H9 (cell line): ENCODE results near the gene LDB3. TPM values are rescaled to one million over a fixed set of nuclear protein-coding genes. Genes with fewer than 3 reads are reported as not detected.

Experiments used
- DNase-seq: peaks from one replicate; pipeline ENCODE4 v3.0.0-alpha.2; 2017
- H2AFZ ChIP-seq: one replicate; pipeline ENCODE4 v1.6.1; 2013; ENCODE audit warnings: mild to moderate bottlenecking, low read length, control low read depth, moderate library complexity
- H2AK5ac ChIP-seq: 2 replicates; pipeline ENCODE4 v1.6.1; 2013; ENCODE audit warnings: low read length, control low read depth, mixed read lengths; ENCODE audit not compliant: insufficient read length
- H2BK120ac ChIP-seq: one replicate; pipeline ENCODE4 v1.6.1; 2013; ENCODE audit warnings: low read depth, mild to moderate bottlenecking, low read length, control low read depth, inconsistent platforms; ENCODE audit not compliant: poor library complexity, severe bottlenecking
- H2BK12ac ChIP-seq: 2 replicates; pipeline ENCODE4 v1.6.1; 2013; ENCODE audit warnings: low read length, control low read depth, mixed read lengths, low read depth; ENCODE audit not compliant: insufficient read length
- H2BK15ac ChIP-seq: 2 replicates; pipeline ENCODE4 v1.6.1; 2013; ENCODE audit warnings: low read depth, low read length, control low read depth
- H2BK20ac ChIP-seq: one replicate; pipeline ENCODE4 v1.6.1; 2013; ENCODE audit warnings: low read depth, mild to moderate bottlenecking, low read length, control low read depth, inconsistent platforms; ENCODE audit not compliant: poor library complexity, severe bottlenecking
- H2BK5ac ChIP-seq: 2 replicates; pipeline ENCODE4 v1.6.1; 2013; ENCODE audit warnings: low read length, control low read depth, mixed read lengths; ENCODE audit not compliant: insufficient read length
- H3K14ac ChIP-seq: 2 replicates; pipeline ENCODE4 v1.6.1; 2013; ENCODE audit warnings: low read length, control low read depth; ENCODE audit not compliant: insufficient read depth
- H3K18ac ChIP-seq: 2 replicates; pipeline ENCODE4 v1.6.1; 2013; ENCODE audit warnings: low read depth, mild to moderate bottlenecking, mixed read lengths, low read length, control low read depth; ENCODE audit not compliant: insufficient read length
- H3K23ac ChIP-seq: 2 replicates; pipeline ENCODE4 v1.6.1; 2013; ENCODE audit warnings: low read length, control low read depth, mixed read lengths, low read depth; ENCODE audit not compliant: insufficient read length
- H3K23me2 ChIP-seq: 2 replicates; pipeline ENCODE4 v1.6.1; 2013; ENCODE audit warnings: low read depth, mild to moderate bottlenecking, mixed read lengths, low read length, control low read depth; ENCODE audit not compliant: insufficient read length, poor library complexity, severe bottlenecking
- H3K27ac ChIP-seq: 2 replicates; pipeline ENCODE4 v1.5.1; 2013; ENCODE audit warnings: low read length, control low read depth, mixed read lengths, low read depth; ENCODE audit not compliant: insufficient read length
- H3K27me3 ChIP-seq: 2 replicates; pipeline ENCODE4 v1.6.1; 2013; ENCODE audit warnings: low read length, control low read depth, inconsistent platforms; ENCODE audit not compliant: insufficient read depth
- H3K4ac ChIP-seq: 2 replicates; pipeline ENCODE4 v1.6.1; 2013; ENCODE audit warnings: low read depth, mild to moderate bottlenecking, control low read depth, inconsistent platforms, low read length, moderate library complexity
- H3K4me1 ChIP-seq: 2 replicates; pipeline ENCODE4 v1.6.1; 2013; ENCODE audit warnings: low read length, control low read depth, inconsistent platforms; ENCODE audit not compliant: insufficient read depth
- H3K4me2 ChIP-seq: 2 replicates; pipeline ENCODE4 v1.6.1; 2013; ENCODE audit warnings: low read length, control low read depth, mixed read lengths; ENCODE audit not compliant: insufficient read length, insufficient read depth
- H3K56ac ChIP-seq: 2 replicates; pipeline ENCODE4 v1.6.1; 2013; ENCODE audit warnings: low read depth, mild to moderate bottlenecking, mixed read lengths, low read length, control low read depth; ENCODE audit not compliant: insufficient read length
- H3K79me1 ChIP-seq: 2 replicates; pipeline ENCODE4 v1.6.1; 2013; ENCODE audit warnings: low read depth, mild to moderate bottlenecking, moderate library complexity, low read length, control low read depth, inconsistent platforms; ENCODE audit not compliant: insufficient read depth, poor library complexity, severe bottlenecking
- H3K79me2 ChIP-seq: 2 replicates; pipeline ENCODE4 v1.6.1; 2013; ENCODE audit warnings: low read length, control low read depth, inconsistent platforms; ENCODE audit not compliant: insufficient read depth
- H3K9ac ChIP-seq: 2 replicates; pipeline ENCODE4 v1.6.1; 2013; ENCODE audit warnings: low read length, control low read depth, mixed read lengths; ENCODE audit not compliant: insufficient read length; ENCODE audit errors: extremely low read depth
- H3K9me3 ChIP-seq: one replicate; pipeline ENCODE4 v1.6.1; 2013; ENCODE audit warnings: low read depth, low read length, inconsistent platforms; ENCODE audit not compliant: control insufficient read depth
- H3T11ph ChIP-seq: one replicate; pipeline ENCODE4 v1.6.1; 2013; ENCODE audit warnings: mild to moderate bottlenecking, low read length, control low read depth, inconsistent platforms
- H4K20me1 ChIP-seq: one replicate; pipeline ENCODE4 v1.6.1; 2013; ENCODE audit not compliant: control insufficient read depth, insufficient read length, insufficient read depth
- H4K5ac ChIP-seq: 2 replicates; pipeline ENCODE4 v1.6.1; 2013; ENCODE audit warnings: low read depth, mild to moderate bottlenecking, mixed read lengths, low read length, control low read depth; ENCODE audit not compliant: insufficient read length
- H4K8ac ChIP-seq: replicated peaks from 2 replicates; pipeline ENCODE4 v1.6.1; 2013; ENCODE audit warnings: low read length, control low read depth, mixed read lengths, low read depth; ENCODE audit not compliant: insufficient read length
- H4K91ac ChIP-seq: 2 replicates; pipeline ENCODE4 v1.6.1; 2013; ENCODE audit warnings: low read depth, mild to moderate bottlenecking, moderate library complexity, mixed read lengths, low read length, control low read depth; ENCODE audit not compliant: insufficient read length
- H3K27ac Mint-ChIP-seq, 3 experiments: 2 replicates in 2 of 3; 3 replicates in 1 of 3; pipeline ENCODE4 v1.8.0; 2020 to 2021; ENCODE audit warnings: mixed read lengths in 3 of 3, mild to moderate bottlenecking in 1 of 3, moderate library complexity in 1 of 3
- H3K27me3 Mint-ChIP-seq: 2 replicates; pipeline ENCODE4 v1.8.0; 2021; ENCODE audit warnings: low read depth, mild to moderate bottlenecking, moderate library complexity, mixed read lengths
- H3K36me3 Mint-ChIP-seq, 3 experiments: 2 replicates in 2 of 3; 3 replicates in 1 of 3; pipeline ENCODE4 v1.8.0; 2020 to 2021; ENCODE audit warnings: low read depth in 3 of 3, mixed read lengths in 3 of 3; ENCODE audit not compliant: insufficient read depth in 1 of 3
- H3K4me1 Mint-ChIP-seq, 2 experiments: 2 replicates each; pipeline ENCODE4 v1.8.0; 2020; ENCODE audit warnings: mixed read lengths in 2 of 2
- H3K4me3 Mint-ChIP-seq, 2 experiments: 2 replicates in 1 of 2; 3 replicates in 1 of 2; pipeline ENCODE4 v1.8.0; 2020 to 2021; ENCODE audit warnings: mild to moderate bottlenecking in 2 of 2, mixed read lengths in 2 of 2, moderate library complexity in 1 of 2
- H3K9me3 Mint-ChIP-seq, 2 experiments: 2 replicates in 1 of 2; 3 replicates in 1 of 2; pipeline ENCODE4 v1.8.0; 2020; ENCODE audit warnings: mild to moderate bottlenecking in 2 of 2, mixed read lengths in 2 of 2, moderate library complexity in 1 of 2
- CTCF ChIP-seq: fragments of 200-600 bp; sonication (generic); conservative IDR thresholded peaks from 3 replicates; pipeline ENCODE4 v1.8.0; 2021; ENCODE audit warnings: antibody characterized with exemption, mild to moderate bottlenecking
- WGBS: extraction: QIAGEN DNeasy Blood & Tissue Kit; methylation state at CpG from one replicate; pipeline ENCODE4 v1.1.7; 2013; ENCODE audit warnings: missing lambda C conversion rate, low lambda C conversion rate, mixed read lengths; ENCODE audit not compliant: insufficient read length; ENCODE audit errors: extremely low coverage; 5-methylcytosine and 5-hydroxymethylcytosine counted together
- total RNA-seq: library from RNA; stranded (reverse); gene quantifications from 2 replicates; pipeline ENCODE4 v1.2.1, GENCODE V29; 2021

The LDB3 gene
- total RNA-seq, 1 experiment from 2014 or later, result 0.17 TPM

DNA sequence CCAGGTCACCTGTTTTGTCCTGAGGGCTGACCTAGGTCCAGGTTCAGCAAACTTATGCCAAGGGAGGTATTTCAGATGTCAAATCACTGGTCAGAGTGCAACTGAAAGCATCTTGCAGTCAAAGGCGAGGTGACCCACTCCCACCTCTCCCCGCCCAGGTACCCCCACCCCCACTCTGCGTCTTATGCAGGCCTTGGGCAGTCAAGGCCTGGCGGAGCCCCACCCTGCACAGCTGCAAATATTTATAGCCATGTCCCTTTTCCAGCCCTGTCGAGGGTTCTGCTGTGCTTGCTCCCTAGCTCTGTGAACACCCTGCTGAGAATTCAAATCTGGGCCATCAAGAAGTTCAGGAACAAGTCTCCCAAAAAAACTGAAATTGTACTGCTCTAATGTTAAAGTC is 47.5 kb downstream of the LDB3 start:
- H4K20me1 ChIP-seq, result no peaks in the 10 kb centered on the region
- peaks cover 31 to 32% of the 10 kb centered on the region in 2 experiments for H3K4me1 Mint-ChIP-seq
- H3K4me1 ChIP-seq, result peaks cover 2% of the 10 kb centered on the region; the same call in 1 of the 2 replicates
- H4K5ac ChIP-seq, result no peak overlapping the region
- no peak for DNase-seq
- H3K9me3 Mint-ChIP-seq, result no peaks in the 10 kb centered on the region
- no peak overlapping the region for H2AFZ ChIP-seq
- H3K79me2 ChIP-seq, result no peaks in the 10 kb centered on the region
- H3K27ac Mint-ChIP-seq, result no peak overlapping the region
- H2BK12ac ChIP-seq, result no peak overlapping the region
- H3K23ac ChIP-seq, result no peak overlapping the region
- H3K27me3 Mint-ChIP-seq, result peaks cover 2% of the 10 kb centered on the region
- no peak overlapping the region for H3K4ac ChIP-seq
- H3K18ac ChIP-seq, result no peak overlapping the region
- H3K14ac ChIP-seq, result no peak overlapping the region
- no CpG with 5 or more reads among the region's 5 CpGs for WGBS
- H3K27ac ChIP-seq, result no peak overlapping the region
- no peak overlapping the region for H3T11ph ChIP-seq
- H2BK5ac ChIP-seq, result no peak overlapping the region
- H3K79me1 ChIP-seq, result no peaks in the 10 kb centered on the region
- H4K8ac ChIP-seq, result no peak overlapping the region
- H3K23me2 ChIP-seq, result peaks cover 8% of the 10 kb centered on the region
- H3K56ac ChIP-seq, result no peak overlapping the region
- no peak for TF ChIP-seq CTCF
- no peaks in the 10 kb centered on the region for H3K27me3 ChIP-seq
- no peak overlapping the region for H2BK15ac ChIP-seq
- H2AK5ac ChIP-seq, result no peak overlapping the region
- H2BK20ac ChIP-seq, result no peak overlapping the region
- no peaks in the 10 kb centered on the region for H3K36me3 Mint-ChIP-seq
- H3K9me3 ChIP-seq, result no peaks in the 10 kb centered on the region
- H3K9ac ChIP-seq, result no peak overlapping the region
- H2BK120ac ChIP-seq, result no peak overlapping the region
- no peak overlapping the region for H4K91ac ChIP-seq
- no peak overlapping the region for H3K4me2 ChIP-seq
- no peak overlapping the region for H3K4me3 Mint-ChIP-seq
